ENCODE results near the gene PLEKHM3. TPM values are rescaled to one million over a fixed set of nuclear protein-coding genes. Genes with fewer than 3 reads are reported as not detected.

Gene PLEKHM3
- total RNA-seq, 1 donor from 2014 or later = 10.4 TPM

DNA sequence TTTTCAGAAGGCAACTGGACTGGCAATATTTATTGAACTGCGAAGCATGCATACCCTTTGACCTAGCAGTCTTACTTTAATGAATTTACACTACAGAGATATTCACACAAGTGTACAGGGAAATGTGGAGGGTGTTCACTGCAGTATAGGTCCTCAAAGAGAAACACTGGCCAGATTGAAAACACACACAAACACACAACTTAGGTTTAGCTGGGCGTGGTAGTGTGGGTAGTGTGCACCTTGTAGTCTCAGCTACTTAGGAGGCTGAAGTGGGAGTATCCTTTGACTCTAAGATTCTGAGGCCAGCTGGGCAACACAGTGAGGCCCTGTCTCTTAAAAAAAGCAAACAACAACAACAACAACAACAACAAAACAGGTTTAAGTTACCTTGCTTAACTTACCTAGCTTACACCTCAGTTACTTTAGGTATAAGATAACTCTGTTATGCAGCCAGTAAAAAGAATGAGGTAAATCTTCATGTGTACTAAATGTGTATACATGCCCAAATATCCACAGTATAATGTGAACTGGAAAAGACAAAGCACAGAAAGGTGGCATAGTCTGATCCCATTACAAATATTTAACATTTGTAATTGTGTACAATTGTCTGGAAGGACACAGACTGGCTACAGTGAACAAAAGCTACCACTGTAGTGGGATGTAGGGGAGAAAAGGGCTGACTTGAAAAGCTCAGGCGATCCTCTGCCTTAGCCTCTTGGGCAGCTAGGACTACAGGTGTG lies 149.7 kb downstream of the PLEKHM3 start:
- no peak overlapping the region for H3K27ac Mint-ChIP-seq (ENCODE audit: unreplicated experiment)
- no peaks in the 10 kb centered on the region for H3K4me1 Mint-ChIP-seq (ENCODE audit: unreplicated experiment)
- H3K9me3 Mint-ChIP-seq (ENCODE audit: unreplicated experiment) = no peaks in the 10 kb centered on the region
- H3K36me3 Mint-ChIP-seq (ENCODE audit: low read depth, unreplicated experiment) = no peaks in the 10 kb centered on the region
- DNase-seq (ENCODE audit: low spot score) = no peak
- H3K27me3 Mint-ChIP-seq (ENCODE audit: unreplicated experiment) = no peaks in the 10 kb centered on the region
- no peak overlapping the region for H3K4me3 Mint-ChIP-seq (ENCODE audit: unreplicated experiment)
- TF ChIP-seq, protein P1, sequence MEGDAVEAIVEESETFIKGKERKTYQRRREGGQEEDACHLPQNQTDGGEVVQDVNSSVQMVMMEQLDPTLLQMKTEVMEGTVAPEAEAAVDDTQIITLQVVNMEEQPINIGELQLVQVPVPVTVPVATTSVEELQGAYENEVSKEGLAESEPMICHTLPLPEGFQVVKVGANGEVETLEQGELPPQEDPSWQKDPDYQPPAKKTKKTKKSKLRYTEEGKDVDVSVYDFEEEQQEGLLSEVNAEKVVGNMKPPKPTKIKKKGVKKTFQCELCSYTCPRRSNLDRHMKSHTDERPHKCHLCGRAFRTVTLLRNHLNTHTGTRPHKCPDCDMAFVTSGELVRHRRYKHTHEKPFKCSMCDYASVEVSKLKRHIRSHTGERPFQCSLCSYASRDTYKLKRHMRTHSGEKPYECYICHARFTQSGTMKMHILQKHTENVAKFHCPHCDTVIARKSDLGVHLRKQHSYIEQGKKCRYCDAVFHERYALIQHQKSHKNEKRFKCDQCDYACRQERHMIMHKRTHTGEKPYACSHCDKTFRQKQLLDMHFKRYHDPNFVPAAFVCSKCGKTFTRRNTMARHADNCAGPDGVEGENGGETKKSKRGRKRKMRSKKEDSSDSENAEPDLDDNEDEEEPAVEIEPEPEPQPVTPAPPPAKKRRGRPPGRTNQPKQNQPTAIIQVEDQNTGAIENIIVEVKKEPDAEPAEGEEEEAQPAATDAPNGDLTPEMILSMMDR (IDR thresholded peaks at IDR 0.05; ENCODE audit: unreplicated experiment) = no peak

DNA sequence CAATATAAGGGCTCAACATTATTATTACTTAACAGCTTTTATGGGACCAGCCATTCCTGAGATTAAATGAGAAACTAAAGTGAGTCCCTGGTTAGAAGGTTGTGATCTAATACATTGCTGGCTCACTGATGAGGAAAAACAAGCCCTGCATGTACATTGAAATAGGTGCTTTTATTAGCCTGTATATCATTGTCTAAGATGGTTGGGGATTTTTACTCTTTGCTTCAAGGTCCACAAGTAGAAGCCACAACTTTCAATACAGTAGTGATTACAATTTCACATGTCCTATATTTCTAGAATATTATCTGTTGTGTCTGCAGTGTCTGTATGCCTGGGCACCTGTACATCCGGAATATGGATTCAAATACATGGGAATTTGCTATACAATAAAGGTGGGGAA lies 151.5 kb downstream of the PLEKHM3 start:
- Mint-ChIP-seq H3K9me3 (ENCODE audit: unreplicated experiment) (no peaks in the 10 kb centered on the region), H3K36me3 (ENCODE audit: low read depth, unreplicated experiment) (no peaks in the 10 kb centered on the region), H3K27ac (ENCODE audit: unreplicated experiment) (no peak overlapping the region), H3K4me1 (ENCODE audit: unreplicated experiment) (no peaks in the 10 kb centered on the region), H3K27me3 (ENCODE audit: unreplicated experiment) (peaks cover 1% of the 10 kb centered on the region), H3K4me3 (ENCODE audit: unreplicated experiment) (no peak overlapping the region)
- TF ChIP-seq, protein P1 (IDR thresholded peaks at IDR 0.05; ENCODE audit: unreplicated experiment) = no peak
- DNase-seq (ENCODE audit: low spot score) = no peak

DNA sequence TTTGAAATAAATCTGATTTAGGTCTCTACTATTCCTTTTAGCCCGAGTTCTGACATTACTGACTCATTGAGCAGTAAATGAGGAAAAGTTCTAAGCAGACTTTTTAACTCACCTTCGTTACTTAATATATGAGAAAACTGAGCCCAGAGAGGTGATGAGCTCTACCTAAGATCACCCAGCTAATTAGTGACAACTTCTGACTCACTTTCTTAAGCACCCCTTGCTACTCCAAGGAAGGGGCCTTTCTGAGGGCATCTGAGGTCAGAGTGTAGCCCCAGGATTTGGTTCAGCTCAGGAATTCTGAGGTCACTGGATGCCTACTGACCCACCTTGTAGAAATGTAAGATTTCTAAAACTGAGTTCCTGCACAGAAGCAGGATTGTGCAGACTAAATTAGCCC lies 153.4 kb downstream of the PLEKHM3 start:
- DNase-seq (ENCODE audit: low spot score) = no peak
- Mint-ChIP-seq H3K4me3 (ENCODE audit: unreplicated experiment) (no peak overlapping the region), H3K36me3 (ENCODE audit: low read depth, unreplicated experiment) (no peaks in the 10 kb centered on the region), H3K27ac (ENCODE audit: unreplicated experiment) (no peak overlapping the region), H3K27me3 (ENCODE audit: unreplicated experiment) (peaks cover 1% of the 10 kb centered on the region), H3K4me1 (ENCODE audit: unreplicated experiment) (no peaks in the 10 kb centered on the region), H3K9me3 (ENCODE audit: unreplicated experiment) (no peaks in the 10 kb centered on the region)
- TF ChIP-seq, protein P1 (IDR thresholded peaks at IDR 0.05; ENCODE audit: unreplicated experiment) = no peak

DNA sequence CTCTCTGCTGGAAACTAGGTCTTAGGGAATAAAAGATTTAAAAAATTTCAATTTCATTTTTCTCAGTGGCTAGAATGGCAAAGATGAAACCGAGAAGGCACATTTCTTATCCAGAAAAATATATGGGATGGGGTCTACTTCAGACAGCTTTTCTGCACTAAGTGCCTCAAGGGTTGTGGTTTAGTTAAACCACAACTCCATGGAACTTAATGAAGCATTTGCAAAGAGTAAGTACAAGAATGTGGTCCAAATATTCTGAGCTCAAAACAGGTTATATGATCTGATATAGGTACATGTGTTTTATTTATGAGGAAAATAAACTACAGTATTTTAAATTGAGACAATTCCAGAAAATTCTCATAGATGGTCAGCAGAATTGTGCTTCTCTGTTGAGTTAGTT lies 153.8 kb downstream of the PLEKHM3 start:
- Mint-ChIP-seq H3K9me3 (ENCODE audit: unreplicated experiment) (no peaks in the 10 kb centered on the region), H3K27me3 (ENCODE audit: unreplicated experiment) (peaks cover 1% of the 10 kb centered on the region), H3K4me3 (ENCODE audit: unreplicated experiment) (no peak overlapping the region), H3K4me1 (ENCODE audit: unreplicated experiment) (no peaks in the 10 kb centered on the region), H3K27ac (ENCODE audit: unreplicated experiment) (no peak overlapping the region), H3K36me3 (ENCODE audit: low read depth, unreplicated experiment) (no peaks in the 10 kb centered on the region)
- no peak for DNase-seq (ENCODE audit: low spot score)
- TF ChIP-seq, protein P1 (IDR thresholded peaks at IDR 0.05; ENCODE audit: unreplicated experiment) = no peak

DNA sequence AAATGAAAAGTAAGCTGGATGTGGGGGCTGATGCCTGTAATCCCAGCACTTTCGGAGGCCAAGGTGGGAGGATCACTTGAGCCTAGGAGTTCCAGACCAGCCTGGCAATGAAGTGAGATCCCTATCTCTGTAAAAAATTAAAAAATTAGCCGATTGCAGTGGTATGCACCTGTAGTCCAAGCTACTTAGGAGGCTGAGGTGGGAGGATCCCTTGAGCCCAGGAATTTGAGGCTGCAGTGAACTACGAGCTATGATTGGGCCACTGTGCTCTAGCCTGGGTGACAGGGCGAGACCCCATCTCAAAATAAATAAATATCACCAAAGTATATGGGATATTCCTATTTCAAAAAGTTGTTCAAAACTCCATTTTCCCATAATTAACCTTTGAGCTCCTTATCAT lies 154.5 kb downstream of the PLEKHM3 start:
- H3K4me3 Mint-ChIP-seq (ENCODE audit: unreplicated experiment) = no peak overlapping the region
- H3K27ac Mint-ChIP-seq (ENCODE audit: unreplicated experiment) = no peak overlapping the region

More for the DNA sequence above, 154.5 kb downstream of the PLEKHM3 start:
- Mint-ChIP-seq H3K36me3 (ENCODE audit: low read depth, unreplicated experiment) (no peaks in the 10 kb centered on the region), H3K27me3 (ENCODE audit: unreplicated experiment) (peaks cover 1% of the 10 kb centered on the region), H3K9me3 (ENCODE audit: unreplicated experiment) (no peaks in the 10 kb centered on the region), H3K4me1 (ENCODE audit: unreplicated experiment) (no peaks in the 10 kb centered on the region)
- TF ChIP-seq, protein P1 (IDR thresholded peaks at IDR 0.05; ENCODE audit: unreplicated experiment) = no peak
- no peak for DNase-seq (ENCODE audit: low spot score)
